Kidney (tissue), 14 donors: ENCODE results near the gene EVI5. TPM values are rescaled to one million over a fixed set of nuclear protein-coding genes. Genes with fewer than 3 reads are reported as not detected.
A peak's percentile ranks its signal among the peaks of the same experiment; 100 is the strongest.

Experiments
- DNase-seq, 5 donors: peaks; one replicate each; pipeline ENCODE4 v3.0.0-alpha.2; 2013 to 2020
- FAIRE-seq: peaks from 2 replicates; lab custom pipeline; 2012; peaks lifted over from hg19 to GRCh38; lab: Jason Lieb, UNC
- H3K27ac ChIP-seq, 2 donors: one replicate each; pipeline ENCODE4 v1.7.0; 2013; ENCODE audit warnings: low read depth in 2 of 2, low read length in 2 of 2, inconsistent platforms in 1 of 2
- H3K27me3 ChIP-seq: one replicate; pipeline ENCODE4 v1.7.1; 2013; ENCODE audit warnings: low read length, inconsistent platforms; ENCODE audit not compliant: control insufficient read depth, insufficient read depth
- H3K36me3 ChIP-seq, 3 donors: one replicate each; pipeline versions ENCODE4 v1.7.0 to v1.7.1; 2013; ENCODE audit warnings: low read length in 3 of 3, control low read depth in 1 of 3, inconsistent platforms in 1 of 3; ENCODE audit not compliant: insufficient read depth in 3 of 3, control insufficient read depth in 2 of 3
- H3K4me1 ChIP-seq, 3 donors: one replicate each; pipeline versions ENCODE4 v1.7.0 to v1.7.1; 2013; ENCODE audit warnings: low read length in 3 of 3, inconsistent platforms in 1 of 3, low read depth in 1 of 3; ENCODE audit not compliant: control insufficient read depth in 2 of 3, insufficient read depth in 2 of 3
- H3K4me3 ChIP-seq, 3 donors: one replicate each; pipeline versions ENCODE4 v1.7.0 to v1.8.1; 2013; ENCODE audit warnings: low read length in 3 of 3, control low read depth in 1 of 3, inconsistent platforms in 1 of 3
- H3K9ac ChIP-seq, 3 donors: one replicate each; pipeline versions ENCODE4 v1.7.0 to v1.7.1; 2013; ENCODE audit warnings: low read length in 3 of 3, control low read depth in 1 of 3, inconsistent platforms in 1 of 3
- H3K9me3 ChIP-seq, 3 donors: one replicate each; pipeline versions ENCODE4 v1.7.0 to v1.7.1; 2013; ENCODE audit warnings: low read length in 3 of 3, control low read depth in 1 of 3, inconsistent platforms in 1 of 3; ENCODE audit not compliant: control insufficient read depth in 2 of 3, insufficient read depth in 1 of 3
- intact Hi-C: fragments of 100-400 bp; cut with DNase I; formaldehyde crosslinking; loops from one replicate; pipeline ENCODE4 v1.11.1; 2022
- polyA plus RNA-seq: library from polyadenylated mRNA; stranded (reverse); fragments of 350-450 nt; fragmentation: Illumina TruSeq; extraction: RNeasy Lipid Tissue Mini Kit (QIAGEN cat#74804); gene quantifications from one replicate; pipeline ENCODE4 v1.2.3, GENCODE V29; 2014; ENCODE audit warnings: low read depth, low replicate concordance; ENCODE audit not compliant: insufficient read depth
- total RNA-seq: library from RNA; stranded (reverse); fragmentation: NEBNext Ultra II Directional; extraction: Animal tissue kit (Norgen Biotek cat#: 25700); gene quantifications from one replicate; pipeline ENCODE4 v1.2.1, GENCODE V29; 2021
- TF ChIP-seq, protein P1 (sequence below): IDR thresholded peaks from 3 replicates; pipeline ENCODE4 v1.5.1; 2012; ENCODE audit warnings: mild to moderate bottlenecking, moderate library complexity, borderline replicate concordance; ENCODE audit not compliant: insufficient read depth; ENCODE audit errors: extremely low read depth
- donor health status: control.
- donor health status: control.
- donor health status: control.
- donor health status: control.
- donor health status: control.
- donor health status: DM: yes; HTN: yes; CAD: no.
- donor health status: Normal renal cell carcinoma (clear cell type).

Gene EVI5
- total and polyA plus RNA-seq, 2 donors from 2014 or later: 3.6 to 36.5 TPM

DNA sequence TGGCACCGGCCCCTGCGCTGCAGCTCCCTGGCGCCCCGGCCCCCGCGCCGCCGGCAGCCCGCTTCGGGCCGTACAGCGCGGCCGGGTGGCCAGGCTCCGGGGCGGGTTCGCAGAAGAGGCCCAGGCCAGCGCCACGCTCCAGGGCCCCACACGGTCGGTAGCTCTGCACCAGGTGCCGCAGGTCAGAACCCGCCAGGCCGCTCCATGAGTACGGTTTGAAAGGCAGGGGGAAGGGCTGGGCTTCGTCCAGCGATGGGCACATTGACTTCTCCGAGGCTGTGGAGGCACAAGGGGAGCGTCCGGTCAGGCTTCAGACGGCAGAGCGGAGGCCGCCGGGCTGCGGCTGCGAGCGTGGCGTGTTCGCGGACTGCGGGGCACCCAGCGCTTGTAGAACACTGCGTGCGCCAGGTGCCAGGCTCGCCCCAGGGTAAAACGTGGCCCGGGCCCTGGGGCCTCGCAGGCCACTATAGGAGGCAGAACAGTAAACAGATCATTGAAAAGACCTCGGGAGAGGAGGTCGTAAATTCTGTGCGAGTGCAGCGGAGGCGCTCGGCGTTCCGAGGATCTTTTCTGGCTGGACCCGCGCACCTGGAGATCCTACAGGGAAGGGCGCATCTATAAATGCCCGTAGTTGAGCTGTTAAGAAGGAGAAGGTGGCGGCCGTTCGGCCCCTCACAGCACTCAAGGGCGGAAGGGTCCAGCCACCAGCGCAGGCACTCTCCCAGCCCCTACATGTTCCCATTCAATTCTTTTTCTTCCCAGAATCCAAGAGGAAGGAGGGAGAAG is 303.9 kb downstream of the EVI5 start:
- no peaks in the 10 kb centered on the region for H3K36me3 ChIP-seq
- H3K27me3 ChIP-seq: peaks cover 61% of the 10 kb centered on the region
- no peak overlapping the region for H3K9ac ChIP-seq
- peaks cover 0 to 35% (median 14%) of the 10 kb centered on the region in 3 donors for H3K4me1 ChIP-seq
- TF ChIP-seq, protein P1, sequence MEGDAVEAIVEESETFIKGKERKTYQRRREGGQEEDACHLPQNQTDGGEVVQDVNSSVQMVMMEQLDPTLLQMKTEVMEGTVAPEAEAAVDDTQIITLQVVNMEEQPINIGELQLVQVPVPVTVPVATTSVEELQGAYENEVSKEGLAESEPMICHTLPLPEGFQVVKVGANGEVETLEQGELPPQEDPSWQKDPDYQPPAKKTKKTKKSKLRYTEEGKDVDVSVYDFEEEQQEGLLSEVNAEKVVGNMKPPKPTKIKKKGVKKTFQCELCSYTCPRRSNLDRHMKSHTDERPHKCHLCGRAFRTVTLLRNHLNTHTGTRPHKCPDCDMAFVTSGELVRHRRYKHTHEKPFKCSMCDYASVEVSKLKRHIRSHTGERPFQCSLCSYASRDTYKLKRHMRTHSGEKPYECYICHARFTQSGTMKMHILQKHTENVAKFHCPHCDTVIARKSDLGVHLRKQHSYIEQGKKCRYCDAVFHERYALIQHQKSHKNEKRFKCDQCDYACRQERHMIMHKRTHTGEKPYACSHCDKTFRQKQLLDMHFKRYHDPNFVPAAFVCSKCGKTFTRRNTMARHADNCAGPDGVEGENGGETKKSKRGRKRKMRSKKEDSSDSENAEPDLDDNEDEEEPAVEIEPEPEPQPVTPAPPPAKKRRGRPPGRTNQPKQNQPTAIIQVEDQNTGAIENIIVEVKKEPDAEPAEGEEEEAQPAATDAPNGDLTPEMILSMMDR: no peak
- DNase-seq (peak; percentile 27 to 73 (median 44)), FAIRE-seq (no peak)
- no peaks in the 10 kb centered on the region for H3K9me3 ChIP-seq
- H3K4me3 ChIP-seq: no peak overlapping the region
- H3K27ac ChIP-seq: no peak overlapping the region
- intact Hi-C loops: no loop called here

- no peaks in the 10 kb centered on the region for H3K9me3 ChIP-seq
- DNase-seq: peak; percentile 12 to 70 (median 26)
- H3K27ac ChIP-seq: no peak overlapping the region
- peaks cover 0 to 32% (median 14%) of the 10 kb centered on the region in 3 donors for H3K4me1 ChIP-seq
- no peak overlapping the region for H3K9ac ChIP-seq
- FAIRE-seq: no peak
- H3K27me3 ChIP-seq: peaks cover 61% of the 10 kb centered on the region
- H3K4me3 ChIP-seq: no peak overlapping the region
- TF ChIP-seq, protein P1: no peak
- intact Hi-C loops: no loop called here
- H3K36me3 ChIP-seq: no peaks in the 10 kb centered on the region
Measured at GRCh38 chr1:92480200-92480812, 304.6 kb downstream of the EVI5 start.

DNA sequence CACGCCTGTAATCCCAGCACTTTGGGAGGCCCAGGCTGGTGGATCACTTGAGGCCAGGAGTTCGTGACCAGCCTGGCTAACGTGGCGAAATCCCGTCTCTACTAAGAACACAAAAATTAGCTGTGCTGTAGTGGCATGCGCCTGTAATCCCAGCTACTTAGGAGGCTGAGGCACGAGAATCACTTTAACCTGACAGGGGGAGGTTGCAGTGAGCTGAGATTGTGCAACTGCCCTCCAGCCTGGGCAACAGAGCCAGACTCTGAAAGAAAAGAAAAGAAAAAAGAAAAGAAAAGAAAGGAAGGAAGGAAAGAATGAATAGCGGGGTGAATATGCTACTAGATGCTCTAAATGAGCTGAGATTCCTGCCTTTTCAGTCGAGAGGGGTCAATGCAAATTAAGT is 305.3 kb downstream of the EVI5 start:
- TF ChIP-seq, protein P1: no peak
- intact Hi-C loops: no loop called here
- Histone ChIP-seq H3K9me3 (no peaks in the 10 kb centered on the region), H3K27ac (no peak overlapping the region), H3K27me3 (peaks cover 56% of the 10 kb centered on the region), H3K36me3 (no peaks in the 10 kb centered on the region), H3K4me3 (no peak overlapping the region), H3K4me1 (peaks cover 0 to 26% (median 14%) of the 10 kb centered on the region in 3 donors), H3K9ac (no peak overlapping the region)
- no peak for FAIRE-seq
- DNase-seq: peak in 2 of 5 donors; percentile 3 to 32
